Skeletal muscle satellite cell (primary cell): Measurements from ENCODE around the gene SLC22A23.

Experiments
- H3K27me3 ChIP-seq: 2 replicates; pipeline ENCODE4 v1.7.0; 2013; ENCODE audit warnings: low read length; ENCODE audit not compliant: control insufficient read depth, insufficient read depth
- H3K36me3 ChIP-seq: 2 replicates; pipeline ENCODE4 v1.7.0; 2013; ENCODE audit warnings: mild to moderate bottlenecking, control low read depth, low read length; ENCODE audit not compliant: insufficient read depth
- H3K4me1 ChIP-seq: 2 replicates; pipeline ENCODE4 v1.7.0; 2013; ENCODE audit warnings: low read length; ENCODE audit not compliant: control insufficient read depth, insufficient read depth
- H3K4me2 ChIP-seq: 2 replicates; pipeline ENCODE4 v1.7.0; 2013; ENCODE audit warnings: mild to moderate bottlenecking, low read length
- H3K4me3 ChIP-seq: 2 replicates; pipeline ENCODE4 v1.7.0; 2013; ENCODE audit warnings: low read length
- H3K9ac ChIP-seq: 2 replicates; pipeline ENCODE4 v1.7.0; 2013; ENCODE audit warnings: mild to moderate bottlenecking, low read depth, low read length, moderate library complexity
- H3K9me3 ChIP-seq: replicated peaks from 2 replicates; pipeline ENCODE4 v1.7.0; 2013; ENCODE audit warnings: mild to moderate bottlenecking, control low read depth, low read length

Gene SLC22A23

DNA sequence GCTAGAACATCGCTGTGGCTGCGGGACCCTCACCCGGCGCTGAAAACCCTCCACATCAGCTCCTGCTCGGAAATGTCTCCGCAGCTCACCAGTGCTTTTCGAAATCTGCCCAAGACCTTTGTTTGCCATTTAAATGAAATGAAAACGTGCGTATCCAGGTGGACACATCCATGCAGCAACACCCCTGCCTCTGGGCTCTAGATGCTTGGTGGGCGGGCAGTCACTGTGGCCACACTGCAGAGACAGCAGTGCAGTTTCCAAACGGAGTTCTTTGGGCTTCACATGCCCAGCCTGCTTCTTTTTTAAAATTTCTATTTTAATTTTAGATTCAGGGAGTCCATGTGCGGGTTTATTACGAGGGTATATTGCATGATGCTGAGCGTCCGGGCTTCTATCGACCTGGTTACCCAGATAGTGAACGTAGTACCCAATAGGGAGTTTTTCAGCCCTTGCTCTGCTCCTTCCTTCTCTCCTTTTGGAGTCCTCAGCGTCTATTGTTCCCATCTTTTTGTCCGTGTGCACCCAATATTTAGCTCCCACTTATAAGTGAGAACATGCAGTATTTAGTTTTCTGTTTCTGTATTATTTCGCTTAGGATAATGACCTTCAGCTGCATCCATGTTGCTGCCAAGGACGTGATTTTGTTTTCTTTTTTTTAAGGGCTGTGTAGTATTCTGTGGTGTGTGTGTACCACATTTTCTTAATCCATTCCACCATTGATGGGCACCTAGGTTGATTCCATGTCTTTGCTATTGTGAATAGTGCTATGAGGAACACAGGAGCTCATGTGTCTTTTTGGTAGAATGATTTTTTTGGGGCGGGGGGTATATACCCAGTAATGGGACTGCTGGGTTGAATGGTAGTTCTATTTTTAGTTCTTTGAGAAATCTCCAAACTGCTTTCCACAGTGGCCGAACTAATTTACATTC, 224.6 kb downstream of the SLC22A23 start:
- no peaks in the 10 kb centered on the region for H3K9me3 ChIP-seq
- H3K9ac ChIP-seq, result peak overlapping the region; percentile 62
- peaks cover 80% of the 10 kb centered on the region for H3K27me3 ChIP-seq
- H3K36me3 ChIP-seq, result no peaks in the 10 kb centered on the region
- H3K4me2 ChIP-seq, result peak overlapping the region; percentile 83
- H3K4me1 ChIP-seq, result peaks cover 35% of the 10 kb centered on the region
- peak overlapping the region; percentile 67 for H3K4me3 ChIP-seq

GRCh38 chr6:3231247-3232016, 225.4 kb downstream of the SLC22A23 start:
- H3K4me1 ChIP-seq, result peaks cover 39% of the 10 kb centered on the region
- H3K36me3 ChIP-seq, result no peaks in the 10 kb centered on the region
- peak overlapping the region; percentile 62 for H3K9ac ChIP-seq

GRCh38 chr6:3230900-3231246, 226.0 kb downstream of the SLC22A23 start:
- Histone ChIP-seq H3K4me3 (peak overlapping the region; percentile 67), H3K9ac (peak overlapping the region; percentile 62), H3K4me1 (peaks cover 40% of the 10 kb centered on the region), H3K4me2 (peak overlapping the region; percentile 83), H3K36me3 (no peaks in the 10 kb centered on the region), H3K27me3 (peaks cover 89% of the 10 kb centered on the region), H3K9me3 (no peaks in the 10 kb centered on the region)

More at GRCh38 chr6:3231247-3232016, 225.4 kb downstream of the SLC22A23 start:
- peak overlapping the region; percentile 67 for H3K4me3 ChIP-seq
- peak overlapping the region; percentile 83 for H3K4me2 ChIP-seq
- H3K27me3 ChIP-seq, result peaks cover 89% of the 10 kb centered on the region
- no peaks in the 10 kb centered on the region for H3K9me3 ChIP-seq

DNA sequence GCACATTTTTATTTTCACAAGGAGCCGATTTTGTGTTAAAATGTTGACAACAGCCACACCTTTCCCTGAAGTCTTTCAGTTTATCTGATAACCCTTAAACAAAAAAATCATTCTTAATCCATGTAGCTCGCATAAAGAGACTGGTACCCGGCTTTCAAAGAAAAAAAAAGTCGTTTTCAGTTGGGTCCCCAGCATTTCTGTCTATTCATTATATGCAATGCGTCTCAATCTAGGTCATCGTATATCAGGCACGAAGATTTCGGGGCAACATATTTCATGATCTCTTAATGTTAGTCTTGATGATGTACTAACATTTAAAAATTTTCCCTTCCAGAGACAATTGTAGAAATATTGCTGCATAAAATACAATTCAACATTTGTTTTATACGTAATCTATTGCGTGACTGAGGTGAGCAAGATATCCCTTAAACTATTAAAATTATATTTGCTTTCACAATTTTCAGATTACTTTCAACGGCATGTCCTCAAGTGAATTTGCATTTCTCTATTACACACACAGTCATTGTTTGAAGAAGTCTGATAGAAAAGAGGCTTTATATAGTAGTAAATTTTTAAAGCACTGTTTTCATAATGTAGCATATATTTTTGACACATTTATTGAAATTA, 226.5 kb downstream of the SLC22A23 start:
- peaks cover 40% of the 10 kb centered on the region for H3K4me1 ChIP-seq
- peak overlapping the region; percentile 83 for H3K4me2 ChIP-seq
- peaks cover 87% of the 10 kb centered on the region for H3K27me3 ChIP-seq
- no peaks in the 10 kb centered on the region for H3K9me3 ChIP-seq
- H3K36me3 ChIP-seq, result no peaks in the 10 kb centered on the region
- H3K9ac ChIP-seq, result no peak overlapping the region
- H3K4me3 ChIP-seq, result no peak overlapping the region

- no peaks in the 10 kb centered on the region for H3K36me3 ChIP-seq
- H3K4me1 ChIP-seq, result peaks cover 40% of the 10 kb centered on the region
- H3K4me2 ChIP-seq, result no peak overlapping the region
- peaks cover 87% of the 10 kb centered on the region for H3K27me3 ChIP-seq
- H3K4me3 ChIP-seq, result no peak overlapping the region
- no peaks in the 10 kb centered on the region for H3K9me3 ChIP-seq
- H3K9ac ChIP-seq, result no peak overlapping the region
Observed at GRCh38 chr6:3229566-3230178, 227.2 kb downstream of the SLC22A23 start.

- Histone ChIP-seq H3K4me2 (peak overlapping the region; percentile 67), H3K9ac (no peak overlapping the region), H3K4me1 (peaks cover 40% of the 10 kb centered on the region), H3K4me3 (no peak overlapping the region), H3K9me3 (no peaks in the 10 kb centered on the region), H3K36me3 (no peaks in the 10 kb centered on the region), H3K27me3 (peaks cover 88% of the 10 kb centered on the region)
Observed at GRCh38 chr6:3228771-3229565, 227.9 kb downstream of the SLC22A23 start.

- Histone ChIP-seq H3K27me3 (peaks cover 90% of the 10 kb centered on the region), H3K4me3 (no peak overlapping the region), H3K4me1 (peaks cover 40% of the 10 kb centered on the region), H3K9ac (no peak overlapping the region), H3K9me3 (no peaks in the 10 kb centered on the region), H3K36me3 (no peaks in the 10 kb centered on the region), H3K4me2 (peak overlapping the region; percentile 20)
Observed at GRCh38 chr6:3228046-3228671, 228.7 kb downstream of the SLC22A23 start.

GRCh38 chr6:3227363-3228045, 229.3 kb downstream of the SLC22A23 start, which contains the start of gene TUBB2B:
Gene TUBB2B, minus strand, starts transcription at chr6:3227653. Its CDS starts 110 bp downstream, at chr6:3227543.
- H3K4me2 ChIP-seq, result peak within 1 kb of the TSS; percentile 82
- peaks cover 88% of the 10 kb centered on the region for H3K27me3 ChIP-seq
- no peak within 1 kb of the TSS for H3K9ac ChIP-seq
- H3K4me3 ChIP-seq, result peak within 1 kb of the TSS; percentile 63
- H3K4me1 ChIP-seq, result peaks cover 40% of the 10 kb centered on the region
- H3K9me3 ChIP-seq, result no peaks in the 10 kb centered on the region
- no peaks in the 10 kb centered on the region for H3K36me3 ChIP-seq

- peak overlapping the region; percentile 63 for H3K4me3 ChIP-seq
- H3K9ac ChIP-seq, result no peak overlapping the region
- peaks cover 84% of the 10 kb centered on the region for H3K27me3 ChIP-seq
- H3K4me1 ChIP-seq, result peaks cover 36% of the 10 kb centered on the region
- peak overlapping the region; percentile 82 for H3K4me2 ChIP-seq
- H3K36me3 ChIP-seq, result no peaks in the 10 kb centered on the region
- no peaks in the 10 kb centered on the region for H3K9me3 ChIP-seq
Observed at GRCh38 chr6:3226481-3227362, 230.1 kb downstream of the SLC22A23 start.
